ENCODE measurements around the gene LTN1.

Gene LTN1

DNA sequence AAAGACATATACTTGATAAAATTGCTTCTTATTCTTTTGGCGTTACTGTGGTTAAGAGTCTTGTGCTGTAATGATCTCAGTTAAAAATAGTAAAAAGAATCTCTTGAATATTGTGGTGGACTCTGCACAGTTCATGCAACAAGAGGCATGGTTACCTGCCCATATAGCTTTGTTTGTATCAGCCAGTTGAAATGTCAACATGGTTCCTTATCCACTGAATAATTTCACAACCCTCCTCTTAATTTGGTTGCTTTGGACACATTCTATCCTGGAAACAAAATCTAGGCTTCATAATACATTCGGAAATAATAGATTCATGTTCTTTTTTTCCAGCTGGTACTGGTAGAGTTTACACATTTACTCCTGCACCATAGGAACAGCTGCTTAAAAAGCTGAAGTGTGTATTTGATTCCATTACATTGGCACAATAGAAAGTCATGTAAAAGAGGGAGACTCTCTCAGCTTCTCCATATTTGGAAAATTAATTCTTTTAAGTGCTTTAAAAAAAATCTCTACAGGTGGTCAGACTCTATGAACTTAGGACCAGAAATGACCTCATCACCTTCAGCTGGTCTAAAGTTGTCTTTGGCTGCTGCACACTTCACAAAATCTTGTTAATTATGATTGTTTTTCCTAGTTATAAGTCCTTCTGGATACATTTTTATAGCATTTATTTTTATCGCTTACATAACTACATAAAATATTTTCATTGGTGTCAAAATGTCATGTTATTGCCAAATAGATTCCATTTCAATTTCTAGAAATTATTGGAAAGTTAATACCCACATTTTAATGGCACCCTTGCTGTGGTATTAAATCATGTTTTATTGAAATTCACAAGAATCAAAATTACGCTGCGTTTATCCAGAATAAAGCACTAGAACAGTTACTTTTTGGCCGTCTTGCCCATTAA is 100.2 kb downstream of the LTN1 start:
- no peak overlapping the region for H3K9ac ChIP-seq (ENCODE audit: low read depth, low read length)
- H3K27me3 ChIP-seq (ENCODE audit: control insufficient read depth, insufficient read depth, low read length): no peaks in the 10 kb centered on the region
- no peaks in the 10 kb centered on the region for H3K4me1 ChIP-seq (ENCODE audit: control insufficient read depth, insufficient read depth, low read length)
- H3K9me3 ChIP-seq (ENCODE audit: control insufficient read depth, insufficient read depth, low read length): no peaks in the 10 kb centered on the region
- H3K36me3 ChIP-seq (ENCODE audit: control insufficient read depth, insufficient read depth, low read length): no peaks in the 10 kb centered on the region
- H3K4me3 ChIP-seq (ENCODE audit: low read depth, low read length): no peak overlapping the region

- Histone ChIP-seq H3K27me3 (ENCODE audit: control insufficient read depth, insufficient read depth, low read length) (no peaks in the 10 kb centered on the region), H3K9ac (ENCODE audit: low read depth, low read length) (no peak overlapping the region), H3K4me3 (ENCODE audit: low read depth, low read length) (no peak overlapping the region)
Measured at GRCh38 chr21:28885853-28886177, 106.9 kb downstream of the LTN1 start.

DNA sequence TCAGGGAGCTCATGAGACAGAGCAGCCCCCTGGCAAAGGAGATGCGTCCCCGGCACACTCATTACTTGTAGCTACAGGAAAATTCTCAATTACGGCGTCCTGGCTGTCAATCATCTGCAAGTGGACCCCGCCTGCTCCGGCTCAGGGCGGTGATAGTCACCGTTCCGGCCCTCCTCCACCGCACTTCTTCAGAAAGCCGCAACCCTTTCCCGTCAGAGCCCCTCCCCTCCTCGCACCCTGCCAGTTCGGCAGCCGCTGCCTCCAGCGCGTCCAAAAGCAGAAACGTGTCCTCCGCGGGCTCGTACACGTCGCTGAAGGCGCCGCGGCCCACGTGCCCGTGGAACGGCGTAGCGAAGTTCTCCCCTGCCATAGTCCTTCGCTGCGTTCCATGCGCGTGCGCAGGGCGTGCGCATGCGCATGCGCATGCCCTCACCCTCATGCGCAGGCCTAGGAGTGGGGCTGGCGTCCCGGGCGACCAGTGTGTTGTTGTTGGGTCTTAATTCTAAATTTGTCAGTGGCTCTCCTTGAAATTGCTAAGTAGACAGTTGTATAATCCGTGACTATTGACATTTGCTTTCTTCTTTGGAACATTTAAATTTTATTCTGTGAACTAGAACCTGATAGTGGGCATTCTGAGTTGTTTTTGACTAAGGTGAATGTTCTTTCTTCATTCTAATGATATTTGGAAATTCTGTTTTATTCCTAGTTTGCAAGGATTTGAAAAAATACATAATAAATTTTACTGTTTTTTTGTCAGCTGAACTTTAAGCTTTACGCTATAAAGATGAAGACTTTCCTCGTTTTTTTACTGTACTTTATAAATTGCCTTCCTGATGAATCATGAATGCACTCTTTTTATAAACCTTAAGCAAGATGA is 107.5 kb downstream of the LTN1 start:
- Histone ChIP-seq H3K9me3 (ENCODE audit: control insufficient read depth, insufficient read depth, low read length) (no peaks in the 10 kb centered on the region), H3K36me3 (ENCODE audit: control insufficient read depth, insufficient read depth, low read length) (no peaks in the 10 kb centered on the region)

More at GRCh38 chr21:28885853-28886177, 106.9 kb downstream of the LTN1 start:
- Histone ChIP-seq H3K36me3 (ENCODE audit: control insufficient read depth, insufficient read depth, low read length) (no peaks in the 10 kb centered on the region), H3K4me1 (ENCODE audit: control insufficient read depth, insufficient read depth, low read length) (peaks cover 3% of the 10 kb centered on the region), H3K9me3 (ENCODE audit: control insufficient read depth, insufficient read depth, low read length) (no peaks in the 10 kb centered on the region)

GRCh38 chr21:28884481-28884880 is 108.2 kb downstream of the LTN1 start:
- Histone ChIP-seq H3K27me3 (ENCODE audit: control insufficient read depth, insufficient read depth, low read length) (no peaks in the 10 kb centered on the region), H3K9ac (ENCODE audit: low read depth, low read length) (peak overlapping the region; percentile 4), H3K4me1 (ENCODE audit: control insufficient read depth, insufficient read depth, low read length) (peaks cover 3% of the 10 kb centered on the region)

More for the DNA sequence above, 107.5 kb downstream of the LTN1 start:
- peak overlapping the region; percentile 60 for H3K4me3 ChIP-seq (ENCODE audit: low read depth, low read length)
- no peaks in the 10 kb centered on the region for H3K27me3 ChIP-seq (ENCODE audit: control insufficient read depth, insufficient read depth, low read length)
- peaks cover 3% of the 10 kb centered on the region for H3K4me1 ChIP-seq (ENCODE audit: control insufficient read depth, insufficient read depth, low read length)
- peak overlapping the region; percentile 86 for H3K9ac ChIP-seq (ENCODE audit: low read depth, low read length)

GRCh38 chr21:28883931-28884330 is 108.7 kb downstream of the LTN1 start:
- H3K4me3 ChIP-seq (ENCODE audit: low read depth, low read length): no peak overlapping the region
- no peaks in the 10 kb centered on the region for H3K9me3 ChIP-seq (ENCODE audit: control insufficient read depth, insufficient read depth, low read length)
- H3K27me3 ChIP-seq (ENCODE audit: control insufficient read depth, insufficient read depth, low read length): no peaks in the 10 kb centered on the region
- no peak overlapping the region for H3K9ac ChIP-seq (ENCODE audit: low read depth, low read length)
- no peaks in the 10 kb centered on the region for H3K36me3 ChIP-seq (ENCODE audit: control insufficient read depth, insufficient read depth, low read length)
- peaks cover 3% of the 10 kb centered on the region for H3K4me1 ChIP-seq (ENCODE audit: control insufficient read depth, insufficient read depth, low read length)

More at GRCh38 chr21:28884481-28884880, 108.2 kb downstream of the LTN1 start:
- H3K36me3 ChIP-seq (ENCODE audit: control insufficient read depth, insufficient read depth, low read length): no peaks in the 10 kb centered on the region
- peak overlapping the region; percentile 60 for H3K4me3 ChIP-seq (ENCODE audit: low read depth, low read length)
- no peaks in the 10 kb centered on the region for H3K9me3 ChIP-seq (ENCODE audit: control insufficient read depth, insufficient read depth, low read length)

DNA sequence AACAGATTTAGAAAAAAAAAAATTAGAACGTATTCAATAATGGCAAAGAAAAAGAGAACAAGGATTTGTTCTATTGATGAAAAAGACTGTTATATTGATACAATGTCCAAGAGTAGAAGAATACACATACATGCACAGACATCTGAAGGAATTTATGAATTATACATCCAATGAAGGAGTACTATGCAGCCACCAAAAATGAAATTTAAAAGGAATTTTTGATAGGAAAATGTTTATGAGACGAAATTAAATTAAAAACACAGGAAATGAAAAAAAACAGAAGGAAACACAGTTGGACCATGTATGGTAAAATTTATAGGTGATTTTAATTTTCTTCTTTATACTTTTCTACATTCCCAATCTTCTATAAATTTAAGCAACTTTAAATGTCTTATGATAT is 110.3 kb downstream of the LTN1 start:
- H3K9me3 ChIP-seq (ENCODE audit: control insufficient read depth, insufficient read depth, low read length): no peaks in the 10 kb centered on the region
- H3K4me1 ChIP-seq (ENCODE audit: control insufficient read depth, insufficient read depth, low read length): peaks cover 3% of the 10 kb centered on the region
- no peak overlapping the region for H3K9ac ChIP-seq (ENCODE audit: low read depth, low read length)
- no peaks in the 10 kb centered on the region for H3K27me3 ChIP-seq (ENCODE audit: control insufficient read depth, insufficient read depth, low read length)
- H3K4me3 ChIP-seq (ENCODE audit: low read depth, low read length): no peak overlapping the region
- no peaks in the 10 kb centered on the region for H3K36me3 ChIP-seq (ENCODE audit: control insufficient read depth, insufficient read depth, low read length)
